ENCODE data around the gene DCAF6. TPM values are rescaled to one million over a fixed set of nuclear protein-coding genes. Genes with fewer than 3 reads are reported as not detected.
A peak's percentile ranks its signal among the peaks of the same experiment; 100 is the strongest.

Gene DCAF6
- total RNA-seq, 4 donors from 2014 or later, result 99.6 to 137 (median 115) TPM

GRCh38 chr1:168116327-168116799 is 179.9 kb downstream of the DCAF6 start:
- no peaks in the 10 kb centered on the region for H3K9me3 ChIP-seq
- no peak for ATAC-seq
- H3K27me3 ChIP-seq, result no peaks in the 10 kb centered on the region
- no peak for TF ChIP-seq CTCF (IDR thresholded peaks at IDR 0.05)
- no peak for TF ChIP-seq POLR2AphosphoS5 (IDR thresholded peaks at IDR 0.05)
- TF ChIP-seq EP300 (IDR thresholded peaks at IDR 0.05), result no peak
- no peak for TF ChIP-seq POLR2A (IDR thresholded peaks at IDR 0.05)
- peaks cover 0 to 26% of the 10 kb centered on the region in 2 donors for H3K36me3 ChIP-seq
- no peak overlapping the region for H3K27ac ChIP-seq
- WGBS, 2 donors (ENCODE audit: low coverage in 1 of 2), result 84% methylated on average over 6 of the region's 6 CpGs; no CpG with 5 or more reads in 1 of the 2 donors
- H3K4me1 ChIP-seq, result peaks cover 3 to 11% (median 4%) of the 10 kb centered on the region in 3 donors
- no peak overlapping the region for H3K4me3 ChIP-seq

DNA sequence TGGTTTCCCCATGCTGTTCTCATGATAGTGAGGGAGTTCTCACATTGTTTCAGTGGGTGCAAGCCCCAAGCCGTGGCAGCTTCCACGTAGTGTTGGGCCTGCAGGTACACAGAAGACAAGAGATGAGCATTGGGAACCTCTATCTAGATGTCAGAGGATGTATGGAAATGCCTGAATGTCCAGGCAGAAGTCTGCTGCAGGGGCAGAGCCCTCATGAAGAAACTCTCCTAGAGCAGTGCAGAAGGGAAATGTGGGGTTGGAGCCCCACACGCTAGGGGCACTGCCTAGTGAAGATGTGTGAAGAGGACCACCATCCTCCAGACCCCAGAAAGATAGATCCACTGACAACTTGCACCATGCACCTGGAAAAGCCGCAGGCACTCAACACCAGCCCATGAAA is 183.3 kb downstream of the DCAF6 start:
- TF ChIP-seq POLR2A (IDR thresholded peaks at IDR 0.05), result no peak
- no peak for TF ChIP-seq EP300 (IDR thresholded peaks at IDR 0.05)
- TF ChIP-seq POLR2AphosphoS5 (IDR thresholded peaks at IDR 0.05), result no peak
- TF ChIP-seq CTCF (IDR thresholded peaks at IDR 0.05), result no peak
- Histone ChIP-seq H3K9me3 (no peaks in the 10 kb centered on the region), H3K27ac (no peak overlapping the region), H3K36me3 (peaks cover 0 to 18% of the 10 kb centered on the region in 2 donors), H3K27me3 (no peaks in the 10 kb centered on the region), H3K4me1 (peaks cover 6 to 24% (median 11%) of the 10 kb centered on the region in 3 donors), H3K4me3 (no peak overlapping the region)
- no peak for ATAC-seq
- 80 to 100% methylated on average over 1 to 2 of the region's 4 CpGs for WGBS, 2 donors (ENCODE audit: low coverage in 1 of 2)

- no peak overlapping the region for H3K4me3 ChIP-seq
- TF ChIP-seq POLR2A (IDR thresholded peaks at IDR 0.05) (no peak), EP300 (IDR thresholded peaks at IDR 0.05) (no peak), CTCF (IDR thresholded peaks at IDR 0.05) (no peak), POLR2AphosphoS5 (IDR thresholded peaks at IDR 0.05) (peak; percentile 58)
- no peaks in the 10 kb centered on the region for H3K27me3 ChIP-seq
- peak overlapping the region; percentile 62 to 78 (median 68) for H3K27ac ChIP-seq
- no peaks in the 10 kb centered on the region for H3K9me3 ChIP-seq
- ATAC-seq, result peak; percentile 90
- WGBS, 2 donors (ENCODE audit: low coverage in 1 of 2), result 17% methylated on average over 1 of the region's 7 CpGs; no CpG with 5 or more reads in 1 of the 2 donors
- peaks cover 6 to 24% (median 11%) of the 10 kb centered on the region in 3 donors for H3K4me1 ChIP-seq
- H3K36me3 ChIP-seq, result peaks cover 0 to 17% of the 10 kb centered on the region in 2 donors
Observed at GRCh38 chr1:168121401-168122011, 185.0 kb downstream of the DCAF6 start.

DNA sequence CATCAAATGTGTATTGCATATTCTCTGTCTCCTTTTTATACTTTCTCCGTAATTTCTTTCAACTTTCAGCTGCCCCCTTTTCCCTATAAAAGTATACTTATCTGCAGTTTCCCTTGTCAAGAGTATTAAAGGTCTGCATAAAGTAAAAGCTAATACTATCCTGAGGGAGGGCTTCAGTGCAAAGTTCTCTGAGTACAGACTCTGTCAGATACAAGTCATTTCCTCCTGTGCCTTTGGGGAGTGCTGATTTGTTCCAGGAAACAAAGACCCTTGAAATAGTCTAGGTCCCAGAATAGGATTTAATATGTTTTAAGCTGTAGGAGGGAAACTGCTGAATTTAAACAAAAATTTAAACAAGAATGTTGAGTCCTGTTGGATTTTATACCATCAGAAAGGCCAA is 188.6 kb downstream of the DCAF6 start:
- no peak for TF ChIP-seq POLR2A (IDR thresholded peaks at IDR 0.05)
- no peak for TF ChIP-seq CTCF (IDR thresholded peaks at IDR 0.05)
- no peak for TF ChIP-seq POLR2AphosphoS5 (IDR thresholded peaks at IDR 0.05)
- TF ChIP-seq EP300 (IDR thresholded peaks at IDR 0.05), result no peak
- ATAC-seq, result no peak
- Histone ChIP-seq H3K4me3 (no peak overlapping the region), H3K4me1 (peaks cover 6 to 24% (median 11%) of the 10 kb centered on the region in 3 donors), H3K36me3 (peaks cover 0 to 20% of the 10 kb centered on the region in 2 donors), H3K27me3 (no peaks in the 10 kb centered on the region), H3K9me3 (no peaks in the 10 kb centered on the region), H3K27ac (no peak overlapping the region)
- 100% methylated on average over 1 of the region's 1 CpG for WGBS, 2 donors (ENCODE audit: low coverage in 1 of 2)

Small RNA genes within 50 kb of the gene (small RNA-seq; reads per million reads assigned to genes)
- gene MIR1255B2, result 0 reads per million in 4 donors

Other genes starting within 250 kb of the DCAF6 start
- gene MPZL1, start 214.7 kb upstream of the DCAF6 start, total RNA-seq, result 100 to 1,000 TPM in 1 of 4 donors, 10 to 100 TPM in 3; 83.7 to 127 (median 95.8) TPM
- under 1 TPM in 2 of 4 donors, not detected in 2; 0.12 to 0.16 TPM for gene ADCY10, start 22.5 kb upstream of the DCAF6 start, total RNA-seq
- 100 to 1,000 TPM in 1 of 4 donors, 10 to 100 TPM in 3; 43.8 to 102 (median 58.5) TPM for gene MPC2, start 389 bp downstream of the DCAF6 start, total RNA-seq
- 10 to 100 TPM; 17.4 to 36.9 (median 20.1) TPM for gene GPR161, start 200.2 kb downstream of the DCAF6 start, total RNA-seq
- 10 to 100 TPM; 16.7 to 34.9 (median 23.5) TPM for gene TIPRL, start 242.3 kb downstream of the DCAF6 start, total RNA-seq

Data from gastroesophageal sphincter (tissue), 4 donors.